HG03378 (cell line): ENCODE results near the gene RABGAP1L.
"Not testable (repeated sequence)": the region's sequence is repeated elsewhere in the genome, so short reads cannot be mapped to it uniquely, and the experiment has no call there.

Experiments
- ATAC-seq: cut with Tn5 transposase; IDR thresholded peaks from one replicate; pipeline ENCODE4 v1.9.1; 2021; ENCODE audit warnings: mild to moderate bottlenecking, moderate library complexity; ENCODE audit not compliant: unreplicated experiment

Gene RABGAP1L

DNA sequence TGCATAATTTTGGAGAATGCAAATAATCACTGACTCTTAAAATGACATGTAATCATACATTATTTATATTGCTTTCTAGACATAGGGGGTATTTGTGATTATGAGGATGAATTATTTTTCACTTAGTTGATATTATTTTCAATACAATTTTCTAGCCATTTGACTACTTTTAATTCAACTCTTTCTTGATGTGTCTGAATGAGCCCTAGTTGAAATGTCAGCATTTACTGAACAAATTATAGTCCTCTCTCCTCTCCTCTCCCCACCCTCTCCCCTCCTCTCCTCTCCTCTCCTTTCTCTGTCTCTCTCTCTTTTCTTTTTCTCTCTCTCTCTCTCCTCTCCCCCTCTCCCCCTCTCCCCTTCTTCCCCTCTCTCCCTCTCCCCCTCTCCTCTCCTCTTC is 483.1 kb downstream of the RABGAP1L start:
- no peak for ATAC-seq

GRCh38 chr1:174643206-174643605 is 483.9 kb downstream of the RABGAP1L start:
- ATAC-seq: no peak

DNA sequence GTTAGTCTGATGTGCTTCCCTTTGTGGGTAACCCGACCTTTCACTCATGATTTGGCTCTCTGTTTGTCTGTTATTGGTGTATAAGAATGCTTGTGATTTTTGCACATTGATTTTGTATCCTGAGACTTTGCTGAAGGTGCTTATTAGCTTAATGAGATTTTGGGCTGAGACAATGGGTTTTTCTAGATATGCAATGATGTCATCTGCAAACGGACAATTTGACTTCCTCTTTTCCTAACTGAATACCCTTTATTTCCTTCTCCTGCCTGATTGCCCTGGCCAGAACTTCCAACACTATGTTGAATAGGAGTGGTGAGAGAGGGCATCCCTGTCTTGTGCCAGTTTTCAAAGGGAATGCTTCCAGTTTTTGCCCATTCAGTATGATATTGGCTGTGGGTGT is 490.3 kb downstream of the RABGAP1L start:
- ATAC-seq: not testable (repeated sequence)

DNA sequence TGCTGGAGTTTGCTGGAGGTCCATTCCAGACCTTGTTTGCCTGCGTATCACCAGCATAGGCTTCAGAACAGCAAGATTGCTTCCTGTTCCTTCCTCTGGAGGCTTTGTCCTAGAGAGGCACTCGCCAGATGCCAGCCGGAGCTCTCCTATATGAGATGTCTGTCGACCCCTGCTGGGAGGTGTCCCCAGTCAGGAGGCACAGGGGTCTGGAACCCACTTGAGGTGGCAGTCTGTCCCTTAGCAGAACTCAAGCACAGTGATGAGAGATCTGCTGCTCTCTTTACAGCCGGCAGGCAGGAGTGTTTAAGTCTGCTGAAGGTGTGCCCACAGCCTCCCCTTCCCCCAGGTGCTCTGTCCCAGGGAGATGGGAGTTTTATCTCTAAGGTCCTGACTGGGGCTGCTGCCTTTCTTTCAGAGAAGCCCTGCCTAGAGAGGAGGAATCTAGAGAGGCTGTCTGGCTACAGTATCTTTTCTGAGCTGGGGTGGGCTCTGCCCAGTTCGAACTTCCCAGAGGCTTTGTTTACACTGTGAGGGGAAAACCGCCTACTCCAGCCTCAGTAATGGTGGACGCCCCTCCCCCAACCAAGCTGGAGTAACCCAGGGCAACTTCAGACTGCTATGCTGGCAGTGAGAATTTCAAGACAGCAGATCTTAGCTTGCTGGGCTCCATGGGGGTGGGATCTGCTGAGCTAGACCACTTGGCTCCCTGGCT is 493.4 kb downstream of the RABGAP1L start:
- ATAC-seq: no peak

DNA sequence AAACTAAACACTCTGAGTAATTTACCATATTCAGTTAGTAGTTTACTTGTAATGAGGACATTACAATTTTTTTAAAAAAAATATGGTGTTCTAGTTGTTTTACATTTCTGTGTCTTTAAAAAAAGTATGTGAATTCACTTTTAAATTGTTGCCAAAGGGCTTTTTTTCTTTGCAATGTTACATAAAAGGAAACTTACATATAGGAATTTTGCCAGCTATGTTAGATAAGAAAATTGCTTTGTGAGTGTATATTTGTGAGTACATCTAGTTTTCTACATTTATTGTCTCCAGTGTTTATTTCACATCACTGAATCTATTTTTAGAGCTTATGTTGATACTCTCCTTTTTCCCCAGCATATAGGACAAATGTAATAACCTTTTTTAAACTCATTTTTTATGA is 495.2 kb downstream of the RABGAP1L start:
- no peak for ATAC-seq

DNA sequence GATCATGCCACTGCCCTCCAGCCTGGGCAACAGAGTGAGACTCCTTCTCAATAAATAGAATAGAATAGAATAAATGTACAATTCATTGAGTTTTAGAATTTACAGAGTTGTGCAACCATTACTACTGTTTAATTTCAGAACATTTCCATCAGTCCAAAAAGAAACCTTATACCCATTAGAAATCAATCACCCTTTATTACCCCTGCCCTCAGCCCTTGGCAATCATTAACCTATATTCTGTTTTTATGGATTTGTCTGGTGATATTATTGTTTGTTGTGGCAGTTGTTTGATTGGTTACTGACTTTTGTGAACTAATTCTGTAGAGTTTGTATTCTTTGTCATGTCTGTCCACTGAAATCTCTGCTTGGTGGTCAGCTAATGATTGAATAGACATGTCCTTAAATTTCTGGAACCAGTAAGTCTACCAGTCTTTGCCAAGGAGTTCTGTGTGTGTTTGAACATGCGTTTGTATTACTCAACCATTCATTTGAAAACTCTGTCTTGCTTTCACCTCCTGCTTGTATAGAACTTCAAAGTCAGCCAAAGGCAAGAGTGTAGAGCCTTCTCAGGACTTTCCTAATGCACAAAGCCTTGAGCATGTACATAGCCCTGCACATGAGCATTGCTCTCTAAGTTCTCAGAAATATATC is 497.2 kb downstream of the RABGAP1L start:
- ATAC-seq: no peak

GRCh38 chr1:174657411-174657810 is 498.1 kb downstream of the RABGAP1L start:
- ATAC-seq: no peak

DNA sequence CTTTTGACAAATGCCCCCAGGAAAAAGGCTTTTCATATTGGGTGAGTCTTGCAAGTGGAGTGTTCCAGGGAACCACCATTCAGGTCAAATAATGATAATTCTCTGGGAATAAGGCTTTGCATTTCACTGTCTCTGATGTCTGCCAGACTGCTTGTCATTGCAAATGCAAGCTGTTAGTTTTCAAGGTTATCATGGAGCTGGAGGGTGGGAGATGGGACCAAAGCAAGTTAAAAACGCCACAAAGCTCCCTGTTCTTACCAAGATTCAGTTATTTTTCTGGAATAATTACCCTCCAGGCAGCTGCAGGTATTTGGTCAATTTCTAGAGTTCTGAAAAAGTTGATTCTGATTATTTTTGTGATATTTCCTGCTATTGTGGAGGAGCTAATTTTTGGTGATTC is 498.6 kb downstream of the RABGAP1L start:
- no peak for ATAC-seq

- ATAC-seq: no peak
Measured at GRCh38 chr1:174659823-174660222, 500.5 kb downstream of the RABGAP1L start.

DNA sequence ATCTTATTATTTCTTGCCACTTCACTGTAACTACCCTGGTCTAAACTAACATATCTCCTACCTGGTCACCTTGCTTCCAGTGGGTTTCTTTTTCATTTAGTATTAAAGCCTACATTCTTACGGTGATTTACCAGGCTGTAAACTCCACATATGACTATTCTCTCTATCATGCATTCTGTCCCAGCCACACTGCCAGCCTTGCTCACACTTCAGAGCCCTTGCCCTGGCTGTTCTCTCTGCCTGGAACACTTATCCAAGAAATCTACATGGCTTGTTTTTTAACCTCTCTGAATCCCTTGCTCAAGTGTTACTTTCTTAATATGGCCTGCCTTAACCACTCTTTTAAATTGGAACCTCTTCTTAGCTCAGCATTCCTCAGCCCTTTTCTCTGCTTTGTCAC is 501.2 kb downstream of the RABGAP1L start:
- ATAC-seq: no peak

DNA sequence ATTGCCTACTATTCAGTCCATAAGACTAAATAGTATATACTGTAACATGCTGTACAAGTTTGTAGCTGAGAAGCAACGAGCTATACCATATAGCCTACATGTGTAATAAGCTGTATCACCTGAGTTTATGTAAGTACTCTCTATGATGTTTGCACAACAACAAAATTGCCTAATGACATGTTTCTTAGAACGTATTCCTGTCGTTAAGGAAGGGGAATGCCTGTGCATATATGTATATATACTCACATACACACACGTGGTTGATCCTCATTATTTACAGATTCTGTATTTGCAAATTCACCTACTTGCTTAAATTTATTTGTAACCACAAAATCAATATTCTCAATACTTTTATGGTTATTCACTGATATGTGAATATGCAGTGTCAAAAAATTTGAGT is 504.0 kb downstream of the RABGAP1L start:
- ATAC-seq: no peak

- no peak for ATAC-seq
Measured at GRCh38 chr1:174666248-174666647, 506.9 kb downstream of the RABGAP1L start.

DNA sequence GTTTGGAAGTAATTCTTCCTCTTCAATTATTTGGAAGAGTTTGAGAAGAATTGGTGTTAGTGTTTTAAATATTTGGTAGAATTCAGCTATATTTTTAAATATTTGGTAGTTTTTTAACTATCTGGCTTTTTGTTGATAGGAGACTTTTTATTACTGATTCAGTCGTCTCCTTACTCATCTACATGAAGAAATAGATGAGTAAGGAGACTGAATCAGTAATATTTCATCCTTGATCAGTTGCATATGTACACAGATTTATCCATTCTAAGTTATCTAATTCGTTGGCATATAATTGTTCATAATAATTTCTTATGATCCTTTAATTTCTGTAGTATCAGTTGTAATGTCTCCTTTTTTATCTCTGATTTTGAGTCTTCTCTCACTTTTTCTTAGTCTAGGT is 512.5 kb downstream of the RABGAP1L start:
- ATAC-seq: no peak

DNA sequence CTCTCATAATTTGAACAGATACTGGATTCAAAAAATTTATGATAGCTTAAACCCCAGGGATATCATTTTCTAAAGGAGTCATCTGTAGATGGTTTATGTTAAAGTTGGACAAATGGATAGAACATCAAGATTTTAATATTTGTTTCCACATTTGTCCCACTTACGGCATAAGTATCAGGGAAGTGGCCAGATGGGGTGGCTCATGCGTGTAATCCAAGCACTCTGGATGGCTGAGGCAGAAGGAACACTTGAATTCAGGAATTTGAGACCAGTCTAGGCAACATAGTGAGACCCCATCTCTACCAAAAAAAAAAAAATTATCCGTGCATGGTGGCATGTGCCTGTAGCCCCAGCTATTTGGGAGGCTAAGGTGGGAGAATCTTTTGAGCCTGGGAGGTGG is 517.5 kb downstream of the RABGAP1L start:
- no peak for ATAC-seq

DNA sequence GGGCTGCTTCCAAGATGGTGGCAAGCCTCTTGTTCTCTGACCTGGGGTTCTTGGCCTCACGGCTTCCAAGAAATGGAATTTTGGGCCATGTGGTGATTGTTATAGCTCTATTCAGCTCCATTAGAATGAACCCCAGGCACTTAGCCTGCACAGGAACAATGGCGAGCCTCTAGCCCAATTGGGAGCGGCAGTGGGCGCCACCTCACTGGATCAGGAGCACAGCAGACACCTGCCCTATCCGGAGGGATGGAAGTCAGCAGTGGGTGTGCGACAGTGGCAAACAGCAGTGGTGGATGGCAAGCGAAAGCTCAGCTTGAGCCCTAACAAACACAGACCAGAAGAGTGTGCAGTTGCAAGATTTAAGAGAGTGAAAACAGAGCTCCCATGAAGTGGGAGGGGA is 519.3 kb downstream of the RABGAP1L start:
- ATAC-seq: no peak

GRCh38 chr1:174680101-174680500 is 520.8 kb downstream of the RABGAP1L start:
- ATAC-seq: no peak

GRCh38 chr1:174682419-174683008 is 523.2 kb downstream of the RABGAP1L start:
- no peak for ATAC-seq

DNA sequence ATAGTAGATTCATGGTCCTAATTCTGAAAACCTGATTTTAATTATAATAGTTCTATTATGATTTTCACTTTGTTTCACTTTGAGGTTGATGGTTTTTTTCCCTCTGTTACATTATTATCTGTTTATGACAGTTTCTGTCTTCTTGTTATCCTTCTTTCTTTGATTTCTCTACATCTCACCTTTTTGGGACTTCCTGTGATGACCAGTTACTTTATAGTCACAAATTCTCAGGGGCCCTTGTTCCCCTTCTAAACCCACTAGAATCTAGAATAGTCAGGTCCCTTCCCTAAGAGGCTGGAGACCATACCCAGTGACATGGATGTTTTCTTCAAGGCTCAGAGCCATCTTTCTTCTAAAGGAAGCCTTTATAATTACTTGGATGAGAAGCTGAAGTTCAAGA is 526.9 kb downstream of the RABGAP1L start:
- no peak for ATAC-seq

DNA sequence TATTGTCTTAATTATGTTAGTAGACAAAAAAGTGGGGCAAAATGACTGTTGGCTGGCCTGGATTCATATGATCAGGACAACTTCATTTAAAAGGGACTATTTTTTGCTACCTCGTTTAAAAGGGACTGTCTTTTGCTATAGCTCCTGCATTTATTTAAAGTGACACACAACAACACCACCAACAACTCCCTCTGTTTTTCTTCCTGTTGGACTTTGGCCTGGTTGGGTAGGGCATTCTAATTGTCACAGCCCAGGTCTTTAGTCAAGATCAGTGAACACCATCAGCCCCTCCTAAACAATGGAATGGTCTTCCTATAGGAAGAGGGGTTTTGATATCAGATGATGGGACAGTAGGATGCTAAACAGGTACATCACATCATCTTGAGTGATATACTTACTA is 530.2 kb downstream of the RABGAP1L start:
- ATAC-seq: no peak

- no peak for ATAC-seq
Measured at GRCh38 chr1:174690266-174690665, 530.9 kb downstream of the RABGAP1L start.

GRCh38 chr1:174692313-174692712 is 533.0 kb downstream of the RABGAP1L start:
- ATAC-seq: no peak

- ATAC-seq: no peak
Measured at GRCh38 chr1:174693085-174693484, 533.8 kb downstream of the RABGAP1L start.
